Panc1 (cell line): ENCODE data around the gene E2F3. TPM values are rescaled to one million over a fixed set of nuclear protein-coding genes. Genes with fewer than 3 reads are reported as not detected.

Experiments used
- ATAC-seq: fragments of 200-7000 bp; cut with Tn5 transposase; 2 replicates; pipeline ENCODE4 v1.9.1; 2020; ENCODE audit warnings: mild to moderate bottlenecking, moderate library complexity
- BruUV-seq: library from RNA; stranded (reverse); fragments of 400-500 nt; replicated peaks from 2 replicates; lab custom pipeline; 2021; lab: Mats Ljungman, UMichigan
- CTCF ChIA-PET: fragments of 300-600 bp; sonication (Branson Sonifier 250); formaldehyde crosslinking; loops from one replicate; lab custom pipeline; 2022; ENCODE audit warnings: antibody characterized with exemption; lab: Charles Lee
- POLR2A ChIA-PET: fragments of 300-600 bp; sonication (Branson Sonifier 250); formaldehyde crosslinking; loops from one replicate; lab custom pipeline; 2022; ENCODE audit warnings: antibody characterized with exemption; lab: Charles Lee
- DNase-seq: peaks from one replicate; pipeline ENCODE4 v3.0.0-alpha.2; 2010; ENCODE audit warnings: low read depth, low spot score
- H3K27ac ChIP-seq: 2 replicates; pipeline ENCODE4 v1.5.1; 2011; ENCODE audit warnings: mild to moderate bottlenecking, low read length, inconsistent platforms
- H3K27me3 ChIP-seq: fragments of 200-500 bp; sonication (Bioruptor generic); 2 replicates; pipeline ENCODE4 v1.6.0; 2014; ENCODE audit warnings: low read length, inconsistent platforms; ENCODE audit not compliant: control insufficient read depth, insufficient read depth
- H3K36me3 ChIP-seq: fragments of 200-500 bp; sonication (Bioruptor generic); 2 replicates; pipeline ENCODE4 v1.5.1; 2014; ENCODE audit warnings: inconsistent platforms, mild to moderate bottlenecking, low read length, moderate library complexity; ENCODE audit not compliant: control insufficient read depth, insufficient read depth
- H3K4me1 ChIP-seq: 2 replicates; pipeline ENCODE4 v1.5.1; 2011; ENCODE audit warnings: inconsistent platforms, mild to moderate bottlenecking, low read length, moderate library complexity; ENCODE audit not compliant: control insufficient read depth, insufficient read depth
- H3K4me3 ChIP-seq, 2 experiments: 2 replicates each; pipeline ENCODE4 v1.5.1; 2011 to 2012; ENCODE audit warnings: low read depth in 2 of 2, low read length in 2 of 2, mild to moderate bottlenecking in 2 of 2, inconsistent platforms in 1 of 2, moderate library complexity in 1 of 2
- H3K9me3 ChIP-seq: fragments of 200-500 bp; sonication (Bioruptor generic); 2 replicates; pipeline ENCODE4 v1.5.1; 2014; ENCODE audit warnings: low read depth, mild to moderate bottlenecking, inconsistent platforms, low read length, moderate library complexity; ENCODE audit not compliant: control insufficient read depth, insufficient read depth
- CTCF ChIP-seq: fragments of 450-650 bp; IDR thresholded peaks from 2 replicates; pipeline ENCODE4 v1.5.1; 2017; ENCODE audit warnings: mild to moderate bottlenecking
- POLR2AphosphoS5 ChIP-seq: IDR thresholded peaks from 2 replicates; pipeline ENCODE4 v1.6.1; 2012; ENCODE audit warnings: mild to moderate bottlenecking, low read depth, low read length, moderate library complexity
- REST ChIP-seq, 2 experiments: IDR thresholded peaks; 2 replicates each; pipeline ENCODE4 v1.6.1; 2011 to 2012; ENCODE audit warnings: low read depth in 2 of 2, control low read depth in 1 of 2, low read length in 1 of 2, mild to moderate bottlenecking in 1 of 2, moderate library complexity in 1 of 2; ENCODE audit not compliant: insufficient read depth in 1 of 2
- SIN3A ChIP-seq: IDR thresholded peaks from 2 replicates; pipeline ENCODE4 v1.6.1; 2012; ENCODE audit warnings: low read depth, mild to moderate bottlenecking, low read length, moderate library complexity, borderline replicate concordance; ENCODE audit not compliant: insufficient read depth
- TCF7L2 ChIP-seq: IDR thresholded peaks from 2 replicates; pipeline ENCODE4 v1.6.1; 2011; ENCODE audit warnings: mild to moderate bottlenecking, low read depth, low read length, inconsistent platforms
- in situ Hi-C: cut with HindIII; loops from 2 replicates; pipeline ENCODE4 v1.10.0; 2016; ENCODE audit warnings: low sequenced_read_pairs, low pct_unique_long_range_greater_than_20kb
- intact Hi-C: fragments of 100-400 bp; cut with micrococcal nuclease; formaldehyde crosslinking; loops from one replicate; pipeline ENCODE4 v1.10.0; 2022; ENCODE audit not compliant: unreplicated experiment
- total RNA-seq: library from RNA; stranded (reverse); gene quantifications from one replicate; pipeline ENCODE4 v1.2.1, GENCODE V29; 2021; ENCODE audit not compliant: unreplicated experiment

E2F3 gene
- total RNA-seq, 1 experiment from 2014 or later, result 31.0 TPM

DNA sequence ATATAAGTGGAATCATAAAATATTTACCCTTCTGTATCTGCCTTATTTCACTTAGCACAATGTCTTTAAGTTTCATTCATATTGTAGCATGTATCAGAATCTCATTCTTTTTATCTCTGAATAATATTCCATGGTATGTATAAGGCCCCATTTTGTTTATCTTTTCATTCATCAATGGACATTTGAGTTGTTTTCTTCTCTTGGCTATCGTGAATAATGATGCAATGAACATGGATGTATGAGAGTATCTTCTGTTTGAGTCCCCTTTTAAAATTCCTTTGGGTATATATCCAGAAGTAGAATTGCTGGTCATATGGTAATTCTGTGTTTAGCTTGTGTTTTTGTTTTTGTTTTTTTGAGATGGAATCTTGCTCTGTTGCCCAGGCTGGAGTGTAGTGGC lies 39.6 kb downstream of the E2F3 start:
- ATAC-seq (no peak), DNase-seq (no peak)
- in situ Hi-C loops (no loop called here), intact Hi-C loops (no loop called here)
- Histone ChIP-seq H3K4me3 (no peak overlapping the region), H3K9me3 (no peaks in the 10 kb centered on the region), H3K27ac (no peak overlapping the region), H3K4me1 (no peaks in the 10 kb centered on the region), H3K27me3 (no peaks in the 10 kb centered on the region), H3K36me3 (no peaks in the 10 kb centered on the region)
- CTCF ChIA-PET, result no interaction called here
- no peak for TF ChIP-seq POLR2AphosphoS5
- no peak for TF ChIP-seq SIN3A
- TF ChIP-seq TCF7L2, result no peak
- TF ChIP-seq CTCF, result no peak
- no peak for TF ChIP-seq REST (IDR thresholded peaks at IDR 0.05; ENCODE audit: insufficient read depth in 1 of 2, low read depth in 2 of 2, low read length in 1 of 2)
- POLR2A ChIA-PET, result interaction anchor here (0.6 kb wide), 1 partner anchor 162 kb away, joined by 10 read pairs; no protein-coding TSS in a partner anchor
- no TSS peak for BruUV-seq

GRCh38 chr6:20441921-20442320 lies 40.2 kb downstream of the E2F3 start:
- no peak for DNase-seq
- no peaks in the 10 kb centered on the region for H3K9me3 ChIP-seq
- ChIA-PET POLR2A (no interaction called here), CTCF (no interaction called here)
- no peak overlapping the region for H3K4me3 ChIP-seq
- no peaks in the 10 kb centered on the region for H3K4me1 ChIP-seq
- TF ChIP-seq SIN3A, result no peak
- no peak for TF ChIP-seq POLR2AphosphoS5
- TF ChIP-seq REST (IDR thresholded peaks at IDR 0.05; ENCODE audit: insufficient read depth in 1 of 2, low read depth in 2 of 2, low read length in 1 of 2), result no peak
- no peak for TF ChIP-seq TCF7L2
- no peak for ATAC-seq
- in situ Hi-C loops, result no loop called here
- intact Hi-C loops, result no loop called here
- H3K36me3 ChIP-seq, result no peaks in the 10 kb centered on the region
- BruUV-seq, result no TSS peak
- H3K27me3 ChIP-seq, result no peaks in the 10 kb centered on the region
- H3K27ac ChIP-seq, result no peak overlapping the region
